Stimulated activated naive CD8-positive, alpha-beta T cell treated with anti-CD3 and anti-CD28 coated beads, Interleukin-15, Interleukin-2, amounts not matched to agents 100 ng/mL and 50 ng/mL, for 24 hours (primary cell): Measurements from ENCODE around the gene CASK.
"Not testable (repeated sequence)": the region's sequence is repeated elsewhere in the genome, so short reads cannot be mapped to it uniquely, and the experiment has no call there.

ENCODE experiments used
- H3K27ac Mint-ChIP-seq: one replicate; pipeline ENCODE4 v1.8.0; 2021; ENCODE audit warnings: mild to moderate bottlenecking, mixed read lengths
- H3K27me3 Mint-ChIP-seq: one replicate; pipeline ENCODE4 v1.8.0; 2021; ENCODE audit warnings: mixed read lengths
- H3K36me3 Mint-ChIP-seq: one replicate; pipeline ENCODE4 v1.8.0; 2021; ENCODE audit warnings: low read depth, mixed read lengths
- H3K4me1 Mint-ChIP-seq: one replicate; pipeline ENCODE4 v1.8.0; 2021; ENCODE audit warnings: low read depth, mixed read lengths
- H3K4me3 Mint-ChIP-seq: one replicate; pipeline ENCODE4 v1.8.0; 2021; ENCODE audit warnings: mild to moderate bottlenecking, mixed read lengths
- H3K9me3 Mint-ChIP-seq: one replicate; pipeline ENCODE4 v1.8.0; 2021; ENCODE audit warnings: mixed read lengths

CASK gene

DNA sequence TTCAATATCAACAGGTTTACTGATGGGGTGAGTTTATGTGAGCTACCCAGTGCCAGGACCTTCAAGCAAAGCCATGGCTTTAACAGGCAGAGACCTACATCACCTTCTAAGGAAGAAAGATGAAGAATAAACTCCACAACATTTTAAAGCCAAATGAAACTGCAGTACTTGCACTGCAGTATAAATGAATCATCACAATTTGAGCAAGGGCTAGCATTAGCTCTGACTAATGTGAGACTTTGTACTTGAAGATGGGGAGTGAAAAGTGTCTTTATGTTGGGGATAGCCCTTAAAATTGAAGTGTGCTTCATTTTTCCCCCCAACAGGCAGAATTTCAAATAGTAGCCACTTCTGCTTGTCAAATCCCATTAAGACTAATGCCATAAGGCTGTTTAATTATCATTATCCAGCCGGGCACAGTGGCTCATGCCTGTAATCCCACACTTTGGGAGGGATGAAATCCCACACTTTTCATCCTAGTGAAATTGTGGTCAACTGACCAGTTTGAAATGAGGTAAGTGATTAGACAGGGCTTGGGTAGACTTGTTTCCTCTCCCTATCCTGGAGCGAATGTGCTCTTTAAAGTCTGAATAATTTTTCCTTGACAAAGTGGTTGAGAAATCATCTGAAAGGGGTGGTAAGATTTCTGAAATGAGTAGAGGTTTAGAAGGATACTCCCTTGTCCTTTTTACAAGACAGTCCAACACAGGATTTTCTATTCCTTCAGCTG is 261.8 kb downstream of the CASK start:
- Mint-ChIP-seq H3K9me3 (no peaks in the 10 kb centered on the region), H3K27ac (no peak overlapping the region), H3K4me1 (peaks cover 42% of the 10 kb centered on the region), H3K27me3 (no peaks in the 10 kb centered on the region), H3K4me3 (no peak overlapping the region), H3K36me3 (peaks cover 27% of the 10 kb centered on the region)

DNA sequence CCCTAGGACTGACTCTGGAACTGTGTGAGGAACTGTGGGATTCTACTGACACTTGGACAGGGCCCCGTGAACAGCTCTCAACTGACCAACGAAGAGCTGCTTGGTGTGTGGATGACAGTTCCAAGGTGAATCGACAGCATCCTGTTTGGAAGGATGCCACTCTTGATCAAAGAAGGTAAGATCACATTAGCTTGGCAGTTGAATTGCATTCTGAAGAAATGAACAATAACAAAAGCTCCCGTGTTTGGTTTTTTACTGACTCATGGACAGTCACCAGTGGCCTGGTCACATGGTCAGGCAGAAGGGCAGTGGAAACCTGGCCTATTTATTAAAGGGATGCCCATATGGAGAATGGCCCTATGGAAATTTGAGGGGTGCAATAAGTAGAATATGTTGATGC is 267.7 kb downstream of the CASK start:
- Mint-ChIP-seq H3K36me3 (peaks cover 54% of the 10 kb centered on the region), H3K4me1 (no peaks in the 10 kb centered on the region), H3K4me3 (no peak overlapping the region), H3K27me3 (no peaks in the 10 kb centered on the region), H3K9me3 (no peaks in the 10 kb centered on the region), H3K27ac (no peak overlapping the region)

DNA sequence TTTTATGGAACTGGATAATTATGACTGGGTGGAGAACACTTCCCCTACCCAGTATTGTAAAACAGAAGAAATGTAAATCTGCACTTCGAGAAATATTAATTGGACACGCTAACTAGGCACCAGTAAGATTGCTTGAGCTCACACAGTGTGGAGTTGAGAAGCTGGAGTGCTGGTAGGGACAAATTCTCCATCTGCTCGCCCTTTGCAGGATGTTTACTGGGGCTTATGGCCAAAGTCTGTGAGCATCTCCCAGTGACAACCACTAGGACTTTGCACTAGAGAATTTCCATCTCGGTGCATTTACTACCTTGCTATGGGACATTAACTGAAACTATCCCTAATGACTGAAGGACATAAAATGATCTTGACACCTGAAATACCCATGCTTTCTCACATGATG is 268.3 kb downstream of the CASK start:
- no peaks in the 10 kb centered on the region for H3K4me1 Mint-ChIP-seq
- H3K36me3 Mint-ChIP-seq = peaks cover 55% of the 10 kb centered on the region
- no peak overlapping the region for H3K4me3 Mint-ChIP-seq
- H3K9me3 Mint-ChIP-seq = no peaks in the 10 kb centered on the region
- H3K27me3 Mint-ChIP-seq = no peaks in the 10 kb centered on the region
- H3K27ac Mint-ChIP-seq = no peak overlapping the region

DNA sequence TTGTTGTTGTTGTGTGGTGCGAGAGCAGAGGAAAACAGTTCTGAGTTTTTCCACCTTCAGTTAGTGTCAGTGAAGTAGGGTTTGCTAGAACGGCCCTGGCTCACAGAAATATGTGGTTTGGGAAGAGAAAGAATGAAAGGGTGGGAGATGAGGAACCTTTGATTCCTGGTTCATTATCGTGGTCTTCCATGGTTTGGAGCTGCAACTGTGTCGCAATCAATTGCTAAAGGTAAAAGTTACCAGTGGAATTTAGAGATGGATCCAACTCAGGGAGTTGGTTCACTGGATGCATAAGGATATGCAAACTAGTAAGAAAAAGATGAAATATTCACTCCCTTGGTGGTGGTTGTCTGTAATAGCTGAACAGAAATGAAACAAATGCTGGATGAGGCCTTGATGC is 270.2 kb downstream of the CASK start:
- Mint-ChIP-seq H3K4me3 (no peak overlapping the region), H3K4me1 (no peaks in the 10 kb centered on the region), H3K27me3 (no peaks in the 10 kb centered on the region), H3K9me3 (peaks cover 6% of the 10 kb centered on the region), H3K36me3 (peaks cover 52% of the 10 kb centered on the region), H3K27ac (no peak overlapping the region)

DNA sequence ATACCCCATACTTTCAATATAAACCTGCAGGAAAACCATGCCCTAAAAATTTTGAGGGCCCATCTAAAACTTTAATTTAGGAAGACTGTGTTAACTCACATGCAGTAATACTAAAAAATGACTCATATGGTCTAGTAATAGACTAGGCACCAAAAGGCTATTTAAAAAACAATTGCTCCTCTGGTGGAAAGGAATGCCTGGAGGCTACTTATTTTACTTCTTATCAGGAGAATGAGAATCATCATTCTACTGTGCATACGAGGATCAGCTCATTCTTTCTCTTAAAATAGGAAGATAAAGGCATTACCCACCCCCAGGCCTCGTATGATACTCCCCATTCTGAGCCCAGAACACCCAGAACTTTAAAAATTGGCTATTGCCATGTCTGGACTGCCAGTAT is 277.2 kb downstream of the CASK start:
- Mint-ChIP-seq H3K9me3 (peaks cover 18% of the 10 kb centered on the region), H3K36me3 (peaks cover 37% of the 10 kb centered on the region)
- not testable (repeated sequence) for H3K27ac Mint-ChIP-seq, H3K4me3 Mint-ChIP-seq, H3K27me3 Mint-ChIP-seq, H3K4me1 Mint-ChIP-seq

DNA sequence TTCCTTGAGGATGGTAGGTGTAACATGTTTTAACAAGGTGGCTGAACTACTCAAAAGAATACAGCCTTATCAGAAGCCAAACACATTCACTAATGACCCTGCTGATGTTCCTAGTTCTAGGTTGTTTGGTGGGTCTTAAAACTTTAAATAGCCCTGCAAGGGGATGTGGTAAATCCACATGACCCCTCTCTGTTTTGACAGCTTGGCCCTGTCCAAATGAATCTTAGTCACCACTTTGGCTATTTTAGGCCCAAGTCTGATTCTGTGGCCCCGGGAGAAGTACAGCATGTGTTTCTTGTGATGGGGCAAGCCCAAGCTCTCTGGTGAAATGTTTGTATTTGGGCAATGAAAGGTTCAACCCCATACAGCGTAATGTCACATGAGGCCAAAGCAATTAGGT is 289.1 kb downstream of the CASK start:
- H3K27ac Mint-ChIP-seq = peak overlapping the region; percentile 52
- H3K4me1 Mint-ChIP-seq = peaks cover 9% of the 10 kb centered on the region
- no peak overlapping the region for H3K4me3 Mint-ChIP-seq
- no peaks in the 10 kb centered on the region for H3K9me3 Mint-ChIP-seq
- peaks cover 15% of the 10 kb centered on the region for H3K36me3 Mint-ChIP-seq
- H3K27me3 Mint-ChIP-seq = no peaks in the 10 kb centered on the region

DNA sequence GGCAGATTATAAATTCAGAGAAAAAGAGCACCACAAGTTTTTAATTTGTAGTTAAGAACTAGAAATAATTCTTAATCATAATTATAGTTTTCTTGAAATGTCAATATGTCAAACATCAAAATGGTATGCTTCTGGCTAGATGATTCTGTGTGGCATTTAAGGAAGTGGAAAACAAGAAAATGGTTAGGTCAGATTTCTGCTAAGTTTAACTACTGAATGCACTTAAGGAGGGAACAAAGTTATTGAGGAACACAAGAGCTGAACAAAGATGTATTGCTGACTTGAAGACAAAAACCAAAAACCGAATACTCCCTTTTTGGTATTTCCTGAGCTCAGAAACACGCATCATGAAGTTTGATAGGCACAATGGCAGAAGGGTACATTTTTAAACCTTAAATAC is 293.3 kb downstream of the CASK start:
- Mint-ChIP-seq H3K27me3 (no peaks in the 10 kb centered on the region), H3K27ac (no peak overlapping the region), H3K9me3 (no peaks in the 10 kb centered on the region), H3K36me3 (peaks cover 10% of the 10 kb centered on the region), H3K4me1 (peaks cover 9% of the 10 kb centered on the region), H3K4me3 (no peak overlapping the region)

DNA sequence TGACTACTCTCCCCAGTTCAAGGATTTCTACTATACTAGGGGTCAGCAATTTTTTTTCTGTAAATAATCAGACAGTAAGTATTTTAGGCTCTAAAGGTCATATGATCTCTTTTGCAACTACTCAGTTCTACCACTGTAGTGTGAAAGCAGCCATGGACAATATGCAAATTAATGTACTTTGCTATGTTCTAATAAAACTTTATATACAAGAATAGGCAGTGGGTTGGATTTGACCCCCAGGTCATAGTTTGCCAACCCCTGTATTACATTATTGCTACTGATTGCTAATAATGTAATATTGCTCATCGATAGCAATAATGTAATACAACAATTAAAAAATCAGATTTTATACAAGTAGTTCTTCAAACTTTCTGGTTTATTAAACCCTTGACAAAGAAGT is 293.8 kb downstream of the CASK start:
- no peak overlapping the region for H3K4me3 Mint-ChIP-seq
- no peaks in the 10 kb centered on the region for H3K27me3 Mint-ChIP-seq
- H3K27ac Mint-ChIP-seq = no peak overlapping the region
- H3K9me3 Mint-ChIP-seq = no peaks in the 10 kb centered on the region
- H3K4me1 Mint-ChIP-seq = peaks cover 10% of the 10 kb centered on the region
- H3K36me3 Mint-ChIP-seq = peaks cover 14% of the 10 kb centered on the region

DNA sequence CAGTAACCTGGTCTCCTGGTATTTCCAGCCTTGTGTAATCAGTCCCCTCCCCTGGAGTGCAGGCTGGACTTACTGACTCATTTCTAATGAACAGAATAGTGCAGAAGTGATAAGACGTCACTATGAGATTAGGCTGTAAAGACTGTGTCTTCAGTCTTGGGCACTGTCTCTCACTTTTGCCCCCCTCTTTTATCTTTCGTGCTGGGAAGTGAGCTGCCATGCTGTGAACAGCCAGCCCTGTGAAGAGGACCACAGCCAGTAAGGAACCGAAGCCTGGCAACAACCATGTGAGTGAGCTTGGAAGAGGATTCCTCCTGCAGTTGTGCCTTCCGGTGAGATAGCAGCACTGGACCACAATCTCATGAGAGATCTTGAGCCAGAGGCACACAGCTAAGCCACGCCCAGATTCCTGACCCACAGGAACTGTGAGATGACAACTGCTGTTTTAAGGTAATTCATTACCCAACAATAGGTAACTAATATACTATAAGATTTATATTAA is 302.1 kb downstream of the CASK start:
- no peaks in the 10 kb centered on the region for H3K27me3 Mint-ChIP-seq
- H3K36me3 Mint-ChIP-seq = peaks cover 16% of the 10 kb centered on the region
- H3K4me1 Mint-ChIP-seq = peaks cover 3% of the 10 kb centered on the region
- H3K9me3 Mint-ChIP-seq = no peaks in the 10 kb centered on the region
- H3K4me3 Mint-ChIP-seq = no peak overlapping the region
- H3K27ac Mint-ChIP-seq = no peak overlapping the region

DNA sequence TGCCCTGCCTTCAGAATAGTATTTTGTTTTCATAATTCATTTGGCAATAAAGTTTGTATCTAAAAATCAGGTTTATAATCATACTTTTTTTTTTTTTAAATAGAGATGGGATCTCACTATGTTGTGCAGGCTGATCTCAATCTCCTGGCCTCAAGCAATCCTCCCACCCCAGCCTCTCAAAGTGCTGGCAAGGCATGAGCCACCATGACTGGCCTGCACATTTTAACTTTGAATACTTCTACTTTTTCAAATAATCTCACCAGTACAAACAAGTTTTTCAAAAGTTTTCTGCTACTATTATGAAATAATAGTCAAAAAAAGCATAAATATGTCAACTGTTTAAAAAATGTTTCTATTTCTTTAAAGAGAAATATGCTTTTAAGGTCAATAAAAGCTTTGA is 304.1 kb downstream of the CASK start:
- no peak overlapping the region for H3K4me3 Mint-ChIP-seq
- H3K36me3 Mint-ChIP-seq = peaks cover 4% of the 10 kb centered on the region
- H3K9me3 Mint-ChIP-seq = no peaks in the 10 kb centered on the region
- no peaks in the 10 kb centered on the region for H3K4me1 Mint-ChIP-seq
- no peaks in the 10 kb centered on the region for H3K27me3 Mint-ChIP-seq
- H3K27ac Mint-ChIP-seq = no peak overlapping the region

DNA sequence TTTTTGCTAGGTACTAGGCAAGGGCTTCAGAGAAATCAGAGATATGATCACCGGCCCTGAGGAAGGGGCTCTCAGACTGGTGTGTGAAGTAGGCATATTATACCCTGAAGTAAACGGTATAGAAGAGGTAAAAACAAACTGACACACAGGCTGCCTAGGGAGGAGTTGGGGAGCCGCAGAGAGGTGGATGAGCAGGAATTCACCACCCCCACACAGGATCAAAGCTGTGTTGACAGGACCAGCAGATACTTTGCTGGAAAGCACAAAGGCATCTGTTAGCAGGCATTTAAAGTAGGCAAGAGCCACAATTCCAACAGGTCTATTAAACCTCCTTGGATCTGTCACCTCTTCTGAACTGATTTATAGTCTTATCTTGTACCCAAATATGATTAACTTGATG is 306.4 kb downstream of the CASK start:
- Mint-ChIP-seq H3K9me3 (no peaks in the 10 kb centered on the region), H3K27me3 (no peaks in the 10 kb centered on the region), H3K27ac (no peak overlapping the region), H3K4me3 (no peak overlapping the region), H3K36me3 (no peaks in the 10 kb centered on the region), H3K4me1 (no peaks in the 10 kb centered on the region)

DNA sequence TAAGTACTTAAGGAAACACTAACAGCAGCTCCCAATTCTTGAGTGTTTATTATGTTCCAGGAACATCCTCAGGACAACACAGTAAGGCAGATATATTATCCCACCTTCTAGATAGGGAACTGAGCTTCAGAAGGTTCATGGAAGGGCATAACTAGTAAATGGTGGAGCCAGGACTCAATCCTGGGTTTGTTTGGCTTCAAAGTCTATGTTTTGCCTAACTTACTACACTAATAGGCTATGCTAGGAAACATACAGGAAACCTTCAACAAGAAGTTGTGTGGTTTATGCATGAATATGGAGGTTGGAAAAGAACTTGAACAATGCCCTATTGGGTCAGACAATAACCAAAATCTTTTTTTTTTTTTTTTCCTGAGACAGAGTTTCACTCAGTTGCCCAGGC is 307.1 kb downstream of the CASK start:
- H3K27me3 Mint-ChIP-seq = no peaks in the 10 kb centered on the region
- H3K9me3 Mint-ChIP-seq = no peaks in the 10 kb centered on the region
- H3K36me3 Mint-ChIP-seq = no peaks in the 10 kb centered on the region
- H3K4me3 Mint-ChIP-seq = no peak overlapping the region
- no peak overlapping the region for H3K27ac Mint-ChIP-seq
- no peaks in the 10 kb centered on the region for H3K4me1 Mint-ChIP-seq

DNA sequence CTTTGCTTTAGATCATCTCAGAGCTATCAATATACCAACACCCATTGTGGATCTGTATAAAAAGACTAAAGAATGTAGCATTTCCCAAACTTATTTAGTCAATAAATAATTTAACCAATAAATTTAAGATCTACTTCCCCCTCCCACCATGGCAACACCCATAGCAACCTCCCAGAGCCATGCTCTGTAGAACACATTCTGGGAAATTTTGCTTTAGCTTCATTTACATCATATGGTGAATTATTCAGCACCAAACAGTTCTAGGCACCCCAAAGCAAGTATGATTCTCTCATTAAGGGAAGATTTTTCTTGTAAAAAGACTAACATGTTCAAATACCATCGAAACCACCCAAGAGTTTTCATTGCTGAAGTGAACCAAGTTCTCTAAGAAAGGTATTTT is 315.1 kb downstream of the CASK start:
- Mint-ChIP-seq H3K4me1 (no peaks in the 10 kb centered on the region), H3K27me3 (no peaks in the 10 kb centered on the region), H3K9me3 (no peaks in the 10 kb centered on the region), H3K4me3 (no peak overlapping the region), H3K36me3 (no peaks in the 10 kb centered on the region), H3K27ac (no peak overlapping the region)

DNA sequence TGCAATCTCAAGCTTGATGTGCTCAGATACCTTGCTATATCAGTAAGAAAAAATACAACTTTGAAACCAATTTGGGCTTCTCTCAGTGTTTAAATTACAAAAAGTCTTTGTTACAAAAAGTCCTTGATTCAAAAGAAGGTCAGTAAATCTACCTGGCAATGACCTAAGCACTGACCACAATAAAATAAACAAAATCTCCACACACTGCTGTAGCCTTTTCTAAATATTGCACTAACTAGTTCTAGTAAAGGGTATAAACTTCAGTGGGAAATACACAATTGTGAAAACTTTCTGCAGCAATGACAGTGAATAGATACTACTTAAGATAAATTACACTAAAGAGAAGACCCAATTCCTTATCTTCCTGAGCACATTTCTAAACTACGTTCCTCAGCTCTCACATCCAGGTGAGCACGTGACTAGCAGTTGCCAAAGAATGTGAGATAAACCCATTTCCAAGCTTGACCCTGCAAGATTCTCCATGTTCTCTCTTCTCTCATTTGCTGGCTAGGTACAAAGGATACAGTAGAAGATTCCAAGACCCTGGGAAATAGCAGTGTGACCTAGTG is 316.0 kb downstream of the CASK start:
- H3K36me3 Mint-ChIP-seq = no peaks in the 10 kb centered on the region
- no peaks in the 10 kb centered on the region for H3K4me1 Mint-ChIP-seq

DNA sequence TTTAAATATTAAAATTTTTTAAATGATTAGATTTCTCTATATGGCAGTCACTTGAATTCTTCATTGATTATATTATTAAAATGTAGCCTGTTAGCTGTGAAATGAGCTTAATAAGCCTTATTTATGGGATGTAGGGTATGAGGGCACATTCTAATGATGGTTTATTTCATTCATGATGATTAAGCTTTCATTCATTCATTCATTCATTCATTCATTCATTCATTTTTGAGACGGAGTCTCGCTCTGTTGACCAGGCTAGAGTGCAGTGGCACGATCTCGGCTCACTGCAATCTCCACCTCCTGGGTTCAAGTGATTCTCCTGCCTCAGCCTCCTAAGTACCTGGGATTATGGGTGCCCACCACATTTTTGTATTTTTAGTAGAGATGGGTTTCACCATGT is 317.3 kb downstream of the CASK start:
- not testable (repeated sequence) for H3K36me3 Mint-ChIP-seq, H3K27ac Mint-ChIP-seq, H3K9me3 Mint-ChIP-seq, H3K4me1 Mint-ChIP-seq, H3K27me3 Mint-ChIP-seq, H3K4me3 Mint-ChIP-seq

More for the DNA sequence above, 316.0 kb downstream of the CASK start:
- Mint-ChIP-seq H3K9me3 (no peaks in the 10 kb centered on the region), H3K27me3 (no peaks in the 10 kb centered on the region), H3K27ac (no peak overlapping the region), H3K4me3 (no peak overlapping the region)
